Activated T-cell treated with anti-CD3 and anti-CD28 coated beads, Interleukin-2, amount 50 U/mL, for 72 hours (primary cell): ENCODE measurements around the gene PEDS1. TPM values are rescaled to one million over a fixed set of nuclear protein-coding genes. Genes with fewer than 3 reads are reported as not detected.
"Not testable (repeated sequence)": the region's sequence is repeated elsewhere in the genome, so short reads cannot be mapped to it uniquely, and the experiment has no call there.

Source experiments
- ATAC-seq, 2 donors: fragments of 150-1000 bp; cut with Tn5 transposase; replicated peaks in 1 of 2; 2 replicates each; pipeline ENCODE4 v1.10.0; 2021; ENCODE audit warnings: moderate library complexity in 2 of 2, mild to moderate bottlenecking in 1 of 2
- DNase-seq, 2 donors: peaks; one replicate each; pipeline ENCODE4 v3.0.0; 2021 to 2022; ENCODE audit warnings: mixed read lengths in 1 of 2
- H3K27ac Mint-ChIP-seq: one replicate; pipeline ENCODE4 v1.8.0; 2022; ENCODE audit warnings: mild to moderate bottlenecking, moderate library complexity, mixed read lengths
- H3K27me3 Mint-ChIP-seq: one replicate; pipeline ENCODE4 v1.8.0; 2022; ENCODE audit warnings: low read depth, mixed read lengths
- H3K36me3 Mint-ChIP-seq, 2 donors: one replicate each; pipeline ENCODE4 v1.8.0; 2022; ENCODE audit warnings: mixed read lengths in 2 of 2, mild to moderate bottlenecking in 1 of 2; ENCODE audit not compliant: insufficient read depth in 2 of 2
- H3K4me1 Mint-ChIP-seq: one replicate; pipeline ENCODE4 v1.8.0; 2022; ENCODE audit warnings: low read depth, mixed read lengths
- H3K4me3 Mint-ChIP-seq, 2 donors: one replicate each; pipeline ENCODE4 v1.8.0; 2022; ENCODE audit warnings: mild to moderate bottlenecking in 2 of 2, mixed read lengths in 2 of 2, moderate library complexity in 2 of 2
- H3K9me3 Mint-ChIP-seq, 2 donors: one replicate each; pipeline ENCODE4 v1.8.0; 2022; ENCODE audit warnings: mixed read lengths in 2 of 2
- total RNA-seq, 2 donors: library from RNA; stranded (reverse); gene quantifications; one replicate each; pipeline ENCODE4 v1.2.3, GENCODE V29; 2022

PEDS1 gene
- total RNA-seq, 2 donors from 2014 or later, result 14.4 to 17.9 TPM

GRCh38 chr20:50142812-50143211 lies 10.7 kb downstream of the PEDS1 start:
- Mint-ChIP-seq H3K27me3 (no peaks in the 10 kb centered on the region), H3K4me1 (peaks cover 31% of the 10 kb centered on the region), H3K27ac (no peak overlapping the region), H3K4me3 (no peak overlapping the region), H3K36me3 (peaks cover 3 to 13% of the 10 kb centered on the region in 2 donors), H3K9me3 (no peaks in the 10 kb centered on the region)
- DNase-seq (no peak), ATAC-seq (no peak)

DNA sequence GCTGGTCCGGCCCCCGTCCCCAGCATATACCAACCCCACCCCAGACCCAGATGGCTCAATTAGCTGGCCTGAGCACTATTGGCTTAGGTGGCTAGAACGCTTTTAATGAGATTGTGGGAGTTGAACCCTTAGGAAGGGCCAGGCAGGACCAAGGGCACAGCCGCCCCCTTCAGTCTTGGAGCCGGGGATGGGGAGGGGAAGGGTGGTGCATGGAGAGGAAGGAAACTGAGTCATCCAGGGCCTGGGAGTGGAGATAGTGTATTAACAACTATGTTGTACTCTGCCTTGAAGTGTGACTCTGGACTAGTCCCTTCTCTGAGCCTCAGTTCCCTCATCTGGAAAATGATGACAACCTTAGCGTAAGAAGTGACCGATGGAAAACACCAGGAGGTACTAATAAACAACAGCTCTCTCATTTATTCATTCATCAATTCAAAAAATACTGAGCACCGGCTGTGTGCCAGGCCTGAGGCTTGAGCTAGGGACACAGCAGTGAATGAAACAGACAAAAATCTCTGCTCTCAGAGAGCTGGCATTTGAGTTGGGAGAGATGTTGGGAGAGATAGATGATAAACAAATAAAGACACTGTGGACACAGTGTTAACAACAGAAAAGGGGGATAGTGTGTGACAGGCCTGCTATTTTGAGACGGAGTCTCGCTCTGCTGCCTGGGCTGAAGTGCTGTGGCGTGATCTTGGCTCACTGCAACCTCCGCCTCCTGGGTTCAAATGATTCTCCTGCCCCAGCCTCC lies 11.5 kb downstream of the PEDS1 start:
- peak overlapping the region; percentile 7 for H3K27ac Mint-ChIP-seq
- H3K4me3 Mint-ChIP-seq, result no peak overlapping the region
- peaks cover 3 to 15% of the 10 kb centered on the region in 2 donors for H3K36me3 Mint-ChIP-seq
- DNase-seq (no peak), ATAC-seq (no peak)
- no peaks in the 10 kb centered on the region for H3K27me3 Mint-ChIP-seq
- H3K4me1 Mint-ChIP-seq, result peaks cover 31% of the 10 kb centered on the region
- H3K9me3 Mint-ChIP-seq, result no peaks in the 10 kb centered on the region

DNA sequence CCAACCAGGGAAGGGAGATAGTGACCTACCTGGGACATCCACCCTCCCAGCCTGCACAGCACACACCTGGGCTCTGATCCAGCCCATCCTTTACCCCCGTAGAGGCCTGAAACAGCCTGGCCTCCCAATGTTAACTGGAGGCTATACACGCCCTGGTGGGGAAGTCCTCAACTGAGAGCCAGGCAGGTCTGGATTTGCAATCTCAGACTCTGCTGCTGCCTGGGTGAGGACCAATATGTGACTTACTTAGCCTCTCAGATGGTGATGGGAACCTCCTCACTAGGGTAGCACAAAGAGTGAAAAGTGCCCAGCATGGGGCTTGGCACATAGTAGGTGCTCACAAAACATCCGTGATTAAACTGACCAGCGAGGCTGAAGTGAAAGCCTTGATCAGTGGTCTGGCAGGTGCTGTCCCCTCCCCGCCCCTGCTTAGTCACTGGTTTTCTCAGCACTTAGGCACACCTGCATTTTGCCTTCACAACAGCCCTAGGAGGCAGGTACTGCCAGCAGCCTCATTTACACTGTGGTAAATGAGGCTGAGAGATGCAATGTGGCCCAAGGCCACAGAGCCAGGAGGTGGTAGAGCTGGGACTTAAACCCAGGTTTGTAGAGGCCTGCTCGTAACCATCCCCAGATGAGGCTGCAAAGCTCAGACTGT lies 12.4 kb downstream of the PEDS1 start:
- H3K27me3 Mint-ChIP-seq, result no peaks in the 10 kb centered on the region
- H3K4me3 Mint-ChIP-seq, result no peak overlapping the region
- H3K4me1 Mint-ChIP-seq, result peaks cover 27% of the 10 kb centered on the region
- no peak for DNase-seq
- peaks cover 3 to 15% of the 10 kb centered on the region in 2 donors for H3K36me3 Mint-ChIP-seq
- H3K9me3 Mint-ChIP-seq, result no peaks in the 10 kb centered on the region
- ATAC-seq, result no peak
- no peak overlapping the region for H3K27ac Mint-ChIP-seq

DNA sequence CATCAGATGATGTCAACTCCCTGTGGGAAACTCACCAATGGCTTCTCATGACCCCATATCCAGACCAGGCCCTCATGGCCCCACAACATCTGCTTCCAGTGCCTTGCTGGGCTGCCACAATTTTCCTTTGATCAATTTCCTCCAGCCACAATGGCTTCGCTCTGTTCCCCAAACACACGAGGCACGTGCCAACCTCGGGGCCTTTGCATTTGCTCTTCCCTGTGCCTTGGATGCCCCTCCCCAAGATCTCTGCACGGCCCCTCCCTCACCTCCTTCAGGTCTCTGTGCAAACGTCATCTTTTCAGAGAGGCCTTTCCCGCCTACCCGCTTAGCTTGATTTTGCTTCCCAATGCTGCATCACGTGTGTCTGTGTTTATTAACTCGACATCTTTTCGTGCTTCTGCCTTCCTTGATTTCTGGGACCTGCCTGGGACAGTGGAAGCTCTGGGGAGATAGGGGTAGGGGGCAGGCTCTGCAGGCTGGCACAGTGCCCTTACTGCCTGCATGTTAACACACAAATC lies 13.1 kb downstream of the PEDS1 start:
- Mint-ChIP-seq H3K27ac (no peak overlapping the region), H3K36me3 (peaks cover 3 to 15% of the 10 kb centered on the region in 2 donors), H3K27me3 (no peaks in the 10 kb centered on the region), H3K9me3 (no peaks in the 10 kb centered on the region), H3K4me1 (peaks cover 23% of the 10 kb centered on the region), H3K4me3 (no peak overlapping the region)
- ATAC-seq (no peak), DNase-seq (no peak)

GRCh38 chr20:50138479-50139393 lies 14.8 kb downstream of the PEDS1 start:
- no peak overlapping the region for H3K4me3 Mint-ChIP-seq
- H3K4me1 Mint-ChIP-seq, result peaks cover 23% of the 10 kb centered on the region
- H3K9me3 Mint-ChIP-seq, result no peaks in the 10 kb centered on the region
- no peaks in the 10 kb centered on the region for H3K27me3 Mint-ChIP-seq
- DNase-seq, result no peak
- ATAC-seq, result no peak
- H3K27ac Mint-ChIP-seq, result no peak overlapping the region
- peaks cover 3 to 15% of the 10 kb centered on the region in 2 donors for H3K36me3 Mint-ChIP-seq

GRCh38 chr20:50138120-50138478 lies 15.4 kb downstream of the PEDS1 start:
- DNase-seq (no peak), ATAC-seq (no peak)
- Mint-ChIP-seq H3K36me3 (peaks cover 3 to 13% of the 10 kb centered on the region in 2 donors), H3K27me3 (no peaks in the 10 kb centered on the region), H3K27ac (no peak overlapping the region), H3K4me3 (no peak overlapping the region), H3K9me3 (no peaks in the 10 kb centered on the region), H3K4me1 (peaks cover 23% of the 10 kb centered on the region)

- not testable (repeated sequence) for H3K9me3 Mint-ChIP-seq, ATAC-seq, H3K27me3 Mint-ChIP-seq, DNase-seq, H3K36me3 Mint-ChIP-seq, H3K4me3 Mint-ChIP-seq
- peak overlapping the region; percentile 76 for H3K27ac Mint-ChIP-seq
- peaks cover 23% of the 10 kb centered on the region for H3K4me1 Mint-ChIP-seq
These were observed 15.8 kb downstream of the PEDS1 start for GRCh38 chr20:50137702-50138101.

GRCh38 chr20:50136822-50137599 lies 16.5 kb downstream of the PEDS1 start:
- Mint-ChIP-seq H3K36me3 (peaks cover 6 to 10% of the 10 kb centered on the region in 2 donors), H3K9me3 (no peaks in the 10 kb centered on the region), H3K4me1 (peaks cover 19% of the 10 kb centered on the region), H3K27me3 (no peaks in the 10 kb centered on the region), H3K27ac (peak overlapping the region; percentile 76), H3K4me3 (no peak overlapping the region)
- DNase-seq (peak; percentile 23 to 39), ATAC-seq (peak; percentile 74 to 83)

- not testable (repeated sequence) for ATAC-seq
These were observed 18.4 kb downstream of the PEDS1 start for GRCh38 chr20:50135157-50135556.

DNA sequence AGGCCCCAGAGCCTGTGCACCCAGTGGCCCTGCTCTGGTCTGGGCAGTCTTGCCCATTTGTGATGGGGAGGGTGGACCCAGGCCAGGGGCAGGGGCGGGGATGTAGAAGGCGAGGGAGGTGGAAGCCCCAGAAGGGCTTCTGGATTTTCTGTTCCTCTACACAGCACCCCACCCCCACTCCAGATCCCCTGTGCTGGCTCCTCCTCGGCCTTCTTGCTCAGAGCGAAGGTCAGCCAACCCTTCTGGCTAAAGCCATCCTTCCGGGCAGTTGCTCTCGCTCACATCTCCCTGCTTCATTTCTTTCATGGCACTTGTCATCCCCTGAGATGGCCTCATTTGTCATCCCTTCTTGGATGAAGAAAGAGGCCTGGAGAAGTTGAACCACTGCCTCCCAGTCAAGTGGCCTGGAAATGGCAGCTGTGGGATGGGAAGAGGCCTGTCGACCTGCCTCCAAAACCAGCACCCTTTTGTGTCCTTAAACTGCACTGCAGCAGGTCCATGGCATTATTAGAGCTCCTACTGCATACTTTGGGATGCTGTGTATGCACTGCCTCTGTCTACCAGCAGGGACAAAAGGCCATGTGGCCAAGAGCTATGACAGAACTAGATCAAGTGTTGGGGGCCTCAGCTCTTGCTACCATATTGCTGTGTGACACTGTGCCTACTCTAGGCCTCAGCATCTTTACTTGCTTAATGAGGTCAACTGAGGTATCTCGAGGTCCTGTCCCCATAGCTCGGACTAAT lies 19.9 kb downstream of the PEDS1 start:
- Mint-ChIP-seq H3K9me3 (no peaks in the 10 kb centered on the region), H3K27ac (no peak overlapping the region), H3K27me3 (no peaks in the 10 kb centered on the region), H3K4me1 (peaks cover 18% of the 10 kb centered on the region), H3K36me3 (peaks cover 2 to 14% of the 10 kb centered on the region in 2 donors), H3K4me3 (no peak overlapping the region)
- DNase-seq (no peak), ATAC-seq (no peak)

More at GRCh38 chr20:50135157-50135556, 18.4 kb downstream of the PEDS1 start:
- peaks cover 18% of the 10 kb centered on the region for H3K4me1 Mint-ChIP-seq
- H3K36me3 Mint-ChIP-seq, H3K27ac Mint-ChIP-seq, H3K4me3 Mint-ChIP-seq, H3K9me3 Mint-ChIP-seq, H3K27me3 Mint-ChIP-seq, DNase-seq: not testable (repeated sequence)

DNA sequence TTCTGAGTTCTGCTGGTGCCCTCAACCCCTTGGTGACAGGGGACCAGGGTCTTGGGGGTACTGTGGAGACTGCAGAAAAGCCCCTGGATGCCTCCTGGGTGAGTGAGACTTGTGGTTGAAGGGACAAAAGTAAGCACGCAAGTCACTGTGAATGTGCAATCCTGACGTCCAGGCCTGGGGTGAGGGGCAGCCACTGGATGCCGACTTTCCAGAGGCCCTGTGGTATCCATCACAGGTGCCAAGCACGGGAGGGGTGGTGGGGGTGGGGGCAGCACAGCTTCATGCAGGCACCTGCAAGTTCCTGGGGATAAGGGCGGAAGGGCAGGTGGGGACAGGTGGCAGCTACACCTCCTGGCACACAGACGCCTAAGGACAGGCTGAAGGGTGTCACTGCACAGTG lies 20.5 kb downstream of the PEDS1 start:
- Mint-ChIP-seq H3K36me3 (peaks cover 2 to 14% of the 10 kb centered on the region in 2 donors), H3K4me3 (no peak overlapping the region), H3K9me3 (no peaks in the 10 kb centered on the region), H3K4me1 (peaks cover 15% of the 10 kb centered on the region), H3K27me3 (no peaks in the 10 kb centered on the region), H3K27ac (no peak overlapping the region)
- ATAC-seq, result no peak
- no peak for DNase-seq

DNA sequence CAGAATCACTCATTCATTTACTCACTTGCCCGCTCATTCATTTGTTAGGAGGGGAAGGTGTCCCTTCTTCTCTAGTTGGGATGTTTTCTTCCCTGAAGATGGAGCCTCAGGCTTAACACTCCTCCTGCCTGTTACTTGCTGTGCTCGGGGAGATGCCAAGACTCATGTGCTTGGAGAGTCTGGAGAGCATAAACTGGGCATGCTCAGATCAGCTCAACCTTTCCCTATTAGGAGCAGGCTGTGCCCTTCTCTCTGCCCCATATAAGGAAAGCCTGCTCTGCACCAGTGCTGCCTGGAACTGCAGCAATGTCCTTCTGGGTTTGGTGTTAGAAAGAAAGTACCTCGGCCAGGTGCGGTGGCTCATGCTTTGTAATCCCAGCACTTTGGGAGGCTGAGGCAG lies 22.5 kb downstream of the PEDS1 start:
- no peak overlapping the region for H3K27ac Mint-ChIP-seq
- H3K4me3 Mint-ChIP-seq, result no peak overlapping the region
- H3K27me3 Mint-ChIP-seq, result no peaks in the 10 kb centered on the region
- no peaks in the 10 kb centered on the region for H3K9me3 Mint-ChIP-seq
- ATAC-seq (no peak), DNase-seq (no peak)
- no peaks in the 10 kb centered on the region for H3K4me1 Mint-ChIP-seq
- H3K36me3 Mint-ChIP-seq, result peaks cover 2 to 11% of the 10 kb centered on the region in 2 donors
